LNCAP (cell line): ENCODE measurements around the gene KEAP1.

Source experiments
- TF ChIP-seq, protein P1 (sequence below): fragments of 450-650 bp; IDR thresholded peaks from 2 replicates; pipeline ENCODE4 v1.5.1; 2017; ENCODE audit warnings: mild to moderate bottlenecking

The KEAP1 gene

DNA sequence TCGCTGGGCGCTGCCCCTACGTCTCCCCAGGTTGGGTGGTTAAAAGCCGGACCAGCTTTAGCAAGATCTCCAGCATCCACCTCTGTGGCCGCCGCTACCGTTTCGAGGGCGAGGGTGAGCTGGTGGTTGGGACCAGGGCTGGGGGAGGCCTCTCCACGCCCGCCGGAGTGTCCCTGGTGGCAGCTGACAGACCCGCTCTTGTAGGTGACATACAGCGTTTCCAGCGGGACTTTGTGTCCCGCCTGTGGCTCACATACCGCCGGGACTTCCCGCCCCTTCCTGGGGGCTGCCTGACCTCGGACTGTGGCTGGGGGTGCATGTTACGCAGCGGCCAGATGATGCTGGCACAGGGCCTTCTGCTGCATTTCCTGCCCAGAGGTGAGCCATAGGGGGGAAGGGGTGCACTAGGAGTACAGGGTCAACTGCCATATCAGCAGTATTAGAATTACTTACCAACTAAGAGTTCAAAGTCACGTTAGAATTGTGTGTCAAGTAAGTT is 41.6 kb upstream of the KEAP1 start:
- TF ChIP-seq, protein P1, sequence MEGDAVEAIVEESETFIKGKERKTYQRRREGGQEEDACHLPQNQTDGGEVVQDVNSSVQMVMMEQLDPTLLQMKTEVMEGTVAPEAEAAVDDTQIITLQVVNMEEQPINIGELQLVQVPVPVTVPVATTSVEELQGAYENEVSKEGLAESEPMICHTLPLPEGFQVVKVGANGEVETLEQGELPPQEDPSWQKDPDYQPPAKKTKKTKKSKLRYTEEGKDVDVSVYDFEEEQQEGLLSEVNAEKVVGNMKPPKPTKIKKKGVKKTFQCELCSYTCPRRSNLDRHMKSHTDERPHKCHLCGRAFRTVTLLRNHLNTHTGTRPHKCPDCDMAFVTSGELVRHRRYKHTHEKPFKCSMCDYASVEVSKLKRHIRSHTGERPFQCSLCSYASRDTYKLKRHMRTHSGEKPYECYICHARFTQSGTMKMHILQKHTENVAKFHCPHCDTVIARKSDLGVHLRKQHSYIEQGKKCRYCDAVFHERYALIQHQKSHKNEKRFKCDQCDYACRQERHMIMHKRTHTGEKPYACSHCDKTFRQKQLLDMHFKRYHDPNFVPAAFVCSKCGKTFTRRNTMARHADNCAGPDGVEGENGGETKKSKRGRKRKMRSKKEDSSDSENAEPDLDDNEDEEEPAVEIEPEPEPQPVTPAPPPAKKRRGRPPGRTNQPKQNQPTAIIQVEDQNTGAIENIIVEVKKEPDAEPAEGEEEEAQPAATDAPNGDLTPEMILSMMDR, result no peak

GRCh38 chr19:10544242-10544752 is 41.1 kb upstream of the KEAP1 start:
- TF ChIP-seq, protein P1, result no peak

DNA sequence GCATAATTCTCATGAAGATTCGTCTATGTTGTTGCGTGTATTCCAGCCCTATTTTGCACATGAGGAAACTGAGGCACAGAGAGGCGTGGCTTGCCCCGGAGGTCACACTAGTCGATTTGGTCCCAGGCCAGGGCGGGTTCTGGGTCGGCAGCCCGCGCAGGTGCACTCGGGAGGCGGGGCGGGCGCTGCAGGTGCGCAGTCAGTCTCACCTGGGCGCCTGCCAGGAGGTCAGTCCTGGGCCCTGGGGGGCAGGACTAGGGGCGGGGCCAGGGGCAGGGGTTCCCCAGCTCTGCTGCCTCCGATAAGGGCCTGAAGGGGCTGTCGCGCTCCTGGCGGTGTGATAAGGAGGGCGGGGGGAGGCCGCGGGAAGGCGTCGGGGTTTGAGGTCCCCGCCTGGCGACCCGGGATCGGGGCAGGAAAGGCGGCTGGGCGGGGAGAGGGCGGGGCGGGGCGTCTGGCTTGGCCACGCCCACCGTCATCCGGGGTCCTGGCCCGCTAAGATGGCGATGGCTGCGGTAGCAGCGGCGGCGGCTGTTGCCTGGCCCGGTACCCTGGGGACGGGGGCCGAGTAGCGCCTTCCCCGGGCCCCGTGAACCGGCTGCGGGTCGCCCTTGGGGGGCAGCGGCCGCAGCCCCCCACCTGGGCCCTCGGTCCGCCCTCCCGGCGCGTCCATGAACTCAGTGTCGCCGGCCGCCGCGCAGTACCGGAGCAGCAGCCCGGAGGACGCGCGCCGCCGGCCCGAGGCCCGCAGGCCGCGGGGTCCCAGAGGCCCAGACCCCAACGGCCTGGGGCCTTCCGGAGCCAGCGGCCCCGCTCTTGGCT is 40.5 kb upstream of the KEAP1 start, which contains the start of gene ATG4D:
Gene ATG4D (plus strand): TSS at position 485 of the 822 bp plus-strand sequence. CDS start 187 bp downstream, at position 672.
- TF ChIP-seq, protein P1, result no peak

DNA sequence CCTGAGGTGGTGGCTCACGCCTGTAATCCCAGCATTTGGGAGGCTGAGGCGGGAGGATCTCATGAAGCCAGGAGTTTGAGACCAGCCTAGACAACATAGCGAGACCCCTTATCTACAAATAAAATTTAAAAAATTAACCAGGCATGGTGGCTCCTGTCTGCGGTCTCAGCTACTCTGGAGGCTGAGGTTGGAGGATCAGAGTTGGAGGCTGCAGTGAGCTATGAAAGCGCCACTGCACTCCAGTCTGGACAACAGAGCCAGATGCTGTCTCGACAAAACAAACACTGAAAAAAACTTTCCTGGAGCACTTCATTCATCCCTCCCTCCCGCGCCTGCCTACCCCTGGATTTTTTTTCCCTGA is 39.9 kb upstream of the KEAP1 start:
- TF ChIP-seq, protein P1, result no peak

GRCh38 chr19:10538204-10538983 is 35.2 kb upstream of the KEAP1 start:
- TF ChIP-seq, protein P1, result no peak

DNA sequence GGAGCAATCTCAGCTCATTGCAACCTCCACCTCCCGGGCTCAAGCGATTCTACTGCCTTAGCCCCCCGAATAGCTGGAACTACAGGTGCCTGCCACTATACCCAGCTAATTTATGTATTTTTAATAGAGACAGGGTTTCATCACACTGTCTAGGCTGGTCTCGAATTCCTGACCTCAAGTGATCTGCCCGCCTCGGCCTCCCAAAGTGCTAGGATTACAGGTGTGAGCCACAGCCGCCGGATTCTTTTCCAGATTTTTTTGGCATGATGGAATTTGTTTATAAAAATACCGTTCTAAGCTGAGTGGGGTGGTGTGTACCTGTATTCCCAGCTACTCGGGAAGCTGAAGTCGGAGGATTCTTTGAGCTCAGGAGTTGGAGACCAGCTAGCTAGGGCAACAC is 34.5 kb upstream of the KEAP1 start:
- TF ChIP-seq, protein P1, result no peak

GRCh38 chr19:10535613-10536012 is 32.5 kb upstream of the KEAP1 start:
- TF ChIP-seq, protein P1, result no peak
